K562 (cell line): Measurements from ENCODE around the gene SERPINE2. TPM values are rescaled to one million over a fixed set of nuclear protein-coding genes. Genes with fewer than 3 reads are reported as not detected.

Experiments used
- ARHGAP35 ChIP-seq: fragments of 450-650 bp; IDR thresholded peaks from 2 replicates; pipeline ENCODE4 v1.6.1; 2018; ENCODE audit not compliant: partially characterized antibody
- EP300 ChIP-seq: IDR thresholded peaks from 2 replicates; pipeline ENCODE4 v1.6.1; 2012; ENCODE audit warnings: low read length, improper control_type of control experiment
- FOXA3 ChIP-seq, 2 experiments: fragments of 450-650 bp in 1 of 2; sonication (generic) in 1 of 2; formaldehyde crosslinking; IDR thresholded peaks in 1 of 2; conservative IDR thresholded peaks in 1 of 2; 2 replicates each; pipeline versions ENCODE4 v1.4.0 to v1.8.0; 2020 to 2022; ENCODE audit warnings: mild to moderate bottlenecking in 2 of 2, missing genetic modification reagents in 1 of 2
- HDAC2 ChIP-seq: fragments of 450-650 bp; IDR thresholded peaks from 2 replicates; pipeline ENCODE4 v1.6.1; 2016; ENCODE audit warnings: mild to moderate bottlenecking
- HNRNPH1 ChIP-seq: fragments of 200-400 bp; formaldehyde crosslinking; optimal IDR thresholded peaks from 2 replicates; pipeline ENCODE3; 2017; ENCODE audit warnings: low read depth, mild to moderate bottlenecking, low read length, moderate library complexity
- HNRNPLL ChIP-seq: fragments of 200-400 bp; formaldehyde crosslinking; IDR thresholded peaks from 2 replicates; pipeline ENCODE4 v1.6.1; 2017; ENCODE audit warnings: low read length, low read depth, mild to moderate bottlenecking; ENCODE audit not compliant: poor library complexity, severe bottlenecking
- ILK ChIP-seq: fragments of 450-650 bp; IDR thresholded peaks from 2 replicates; pipeline ENCODE4 v1.6.1; 2016; ENCODE audit warnings: missing genetic modification characterization, low read depth, mild to moderate bottlenecking, missing compliant biosample characterization, moderate library complexity, borderline replicate concordance
- KLF6 ChIP-seq: fragments of 250-450 bp; sonication (Bioruptor Pico); IDR thresholded peaks from 2 replicates; pipeline ENCODE4 v1.4.0; 2020; ENCODE audit warnings: mild to moderate bottlenecking, moderate library complexity, borderline replicate concordance
- MTA2 ChIP-seq: fragments of 450-650 bp; IDR thresholded peaks from 2 replicates; pipeline ENCODE4 v1.6.1; 2016; ENCODE audit warnings: low read depth
- MYNN ChIP-seq, 2 experiments: sonication (generic); formaldehyde crosslinking in 1 of 2; IDR thresholded peaks; 2 replicates each; pipeline versions ENCODE4 v1.5.0 to v1.6.1; 2016 to 2020; ENCODE audit warnings: antibody characterized with exemption in 1 of 2, missing genetic modification reagents in 1 of 2
- NFE2 ChIP-seq: IDR thresholded peaks from 2 replicates; pipeline ENCODE4 v1.6.1; 2014; ENCODE audit warnings: antibody characterized with exemption, low read depth
- NRF1 ChIP-seq, 2 experiments: fragments of 450-650 bp; IDR thresholded peaks in 1 of 2; conservative IDR thresholded peaks in 1 of 2; 2 replicates each; pipeline ENCODE4 v1.6.1; 2014; ENCODE audit warnings: mild to moderate bottlenecking in 2 of 2
- PBX2 ChIP-seq, 2 experiments: IDR thresholded peaks in 1 of 2; conservative IDR thresholded peaks in 1 of 2; 2 replicates each; pipeline ENCODE4 v1.6.1; 2016; ENCODE audit warnings: low read depth in 2 of 2, mild to moderate bottlenecking in 1 of 2, missing compliant biosample characterization in 1 of 2, missing genetic modification characterization in 1 of 2, moderate library complexity in 1 of 2
- PHF20 ChIP-seq: fragments of 450-650 bp; IDR thresholded peaks from 2 replicates; pipeline ENCODE4 v1.6.1; 2018; ENCODE audit not compliant: partially characterized antibody
- RFX1 ChIP-seq: fragments of 450-650 bp; IDR thresholded peaks from 2 replicates; pipeline ENCODE4 v1.6.1; 2016; ENCODE audit warnings: mild to moderate bottlenecking, moderate library complexity
- SP2 ChIP-seq: IDR thresholded peaks from 2 replicates; pipeline ENCODE4 v1.6.1; 2011; ENCODE audit warnings: mild to moderate bottlenecking, low read depth, low read length, moderate library complexity; ENCODE audit not compliant: poor library complexity, severe bottlenecking; ENCODE audit errors: extremely low read depth
- SREBF2 ChIP-seq: sonication (generic); formaldehyde crosslinking; IDR thresholded peaks from 2 replicates; pipeline ENCODE4 v1.4.0; 2020; ENCODE audit warnings: mild to moderate bottlenecking, missing genetic modification reagents
- STAT5B ChIP-seq: fragments of 250-450 bp; sonication (Bioruptor Pico); IDR thresholded peaks from 2 replicates; pipeline ENCODE4 v1.8.0; 2021; ENCODE audit warnings: mild to moderate bottlenecking, inconsistent platforms
- TEAD2 ChIP-seq: fragments of 450-650 bp; IDR thresholded peaks from 2 replicates; pipeline ENCODE4 v1.6.1; 2016; ENCODE audit warnings: missing genetic modification characterization, control low read depth, missing compliant biosample characterization
- XRCC5 ChIP-seq: fragments of 200-400 bp; formaldehyde crosslinking; IDR thresholded peaks from 2 replicates; pipeline ENCODE4 v1.6.1; 2017; ENCODE audit warnings: low read depth, mild to moderate bottlenecking, low read length
- ZFP1 ChIP-seq: fragments of 450-650 bp; formaldehyde crosslinking; IDR thresholded peaks from 2 replicates; pipeline ENCODE4 v1.4.0; 2020; ENCODE audit warnings: mild to moderate bottlenecking, mixed read lengths
- ZFP30 ChIP-seq: fragments of 250-450 bp; sonication (Bioruptor Pico); IDR thresholded peaks from 2 replicates; pipeline ENCODE4 v1.8.0; 2022; ENCODE audit warnings: moderate library complexity, mild to moderate bottlenecking, inconsistent platforms, borderline replicate concordance
- ZNF3 ChIP-seq: fragments of 250-450 bp; sonication (Bioruptor Pico); IDR thresholded peaks from 2 replicates; pipeline ENCODE4 v1.5.0; 2021; ENCODE audit warnings: mild to moderate bottlenecking, moderate library complexity
- ZNF395 ChIP-seq: fragments of 200-800 bp; sonication (Bioruptor generic); IDR thresholded peaks from 2 replicates; pipeline ENCODE4 v1.6.1; 2017; ENCODE audit warnings: missing genetic modification characterization, missing compliant biosample characterization
- ZNF76 ChIP-seq: fragments of 250-450 bp; sonication (Bioruptor Pico); IDR thresholded peaks from 2 replicates; pipeline ENCODE4 v1.4.0; 2020; ENCODE audit warnings: mild to moderate bottlenecking, moderate library complexity, borderline replicate concordance
- polyA plus RNA-seq, 8 experiments: library from polyadenylated mRNA; depleted of rRNA in 4 of 8; stranded (reverse) in 5 of 8; unstranded in 3 of 8; fragments of >200 nt; fragmentation: Nextera tagmentation in 2 of 8; fragmentation: Illumina TruSeq in 1 of 8; extraction: Ambion mirVana in 2 of 8; extraction: Trizol in 1 of 8; gene quantifications; 2 replicates each; pipeline versions ENCODE4 v1.2.1 to v1.2.3, GENCODE V29; 2011 to 2014; ENCODE audit warnings: inconsistent platforms in 1 of 8, missing spikeins in 1 of 8
- total RNA-seq, 7 experiments: library from RNA; depleted of rRNA in 6 of 7; stranded (reverse); fragments of >200 nt in 6 of 7; fragmentation: Illumina TruSeq in 2 of 7; extraction: Trizol in 2 of 7; gene quantifications; 2 replicates each; pipeline versions ENCODE4 v1.2.1 to v1.2.3, GENCODE V29; 2011 to 2021; ENCODE audit warnings: low replicate concordance in 1 of 7

Gene SERPINE2
- total and polyA plus RNA-seq, 9 of the 15 experiments (the other 6 are each of a cell fraction or from before 2014, with no cell fraction given): 0.03 to 0.16 (median 0.13) TPM; not detected in 6

GRCh38 chr2:223944703-223945531 is 94.2 kb downstream of the SERPINE2 start, which contains the start of gene WDFY1 (continued):
- no peak for TF ChIP-seq EP300
- TF ChIP-seq ARHGAP35: no peak
- no peak for TF ChIP-seq FOXA3 (CRISPR knock-in tag; conservative IDR thresholded peaks at IDR 0.05 in 1 of 2, IDR thresholded peaks at IDR 0.05 in 1 of 2)
- no peak for TF ChIP-seq HNRNPH1
- TF ChIP-seq ZNF395 (CRISPR knock-in tag): no peak
- no peak for TF ChIP-seq PBX2 (CRISPR knock-in tag; IDR thresholded peaks at IDR 0.05; ENCODE audit: low read depth)
- TF ChIP-seq PBX2 (tag; conservative IDR thresholded peaks at IDR 0.05; ENCODE audit: low read depth): no peak
- no peak for TF ChIP-seq MYNN (IDR thresholded peaks at IDR 0.05)
- no peak for TF ChIP-seq MYNN (CRISPR knock-in tag; IDR thresholded peaks at IDR 0.05)
- no peak for TF ChIP-seq ILK (tag)
- TF ChIP-seq SREBF2 (CRISPR knock-in tag): no peak
- TF ChIP-seq ZFP1: no peak
- TF ChIP-seq KLF6 (CRISPR knock-in tag): no peak
- TF ChIP-seq HDAC2: no peak
- TF ChIP-seq TEAD2: no peak
- no peak for TF ChIP-seq RFX1
- no peak for TF ChIP-seq NFE2
- peak; percentile 56 for TF ChIP-seq PHF20
- TF ChIP-seq ZNF76: no peak
- no peak for TF ChIP-seq SP2
- TF ChIP-seq MTA2: no peak
- TF ChIP-seq NRF1 (conservative IDR thresholded peaks at IDR 0.05 in 1 of 2, IDR thresholded peaks at IDR 0.05 in 1 of 2): peak; percentile 50 to 68
- peak; percentile 65; the same call in 1 of the 2 replicates for TF ChIP-seq XRCC5
- no peak for TF ChIP-seq ZFP30 (CRISPR knock-in tag)
- no peak for TF ChIP-seq STAT5B
- TF ChIP-seq ZNF3 (CRISPR knock-in tag): no peak
- TF ChIP-seq HNRNPLL: no peak
